ENCODE results near the gene ZSWIM6. TPM values are rescaled to one million over a fixed set of nuclear protein-coding genes. Genes with fewer than 3 reads are reported as not detected.

The ZSWIM6 gene
- total RNA-seq, 1 donor from 2014 or later: 9.6 TPM

- Mint-ChIP-seq H3K9me3 (no peaks in the 10 kb centered on the region), H3K36me3 (ENCODE audit: low read depth) (no peaks in the 10 kb centered on the region), H3K27me3 (ENCODE audit: insufficient read depth) (peaks cover 13% of the 10 kb centered on the region), H3K27ac (no peak overlapping the region), H3K4me1 (ENCODE audit: low read depth) (no peaks in the 10 kb centered on the region), H3K4me3 (no peak overlapping the region)
- DNase-seq (ENCODE audit: low spot score): no peak
- intact Hi-C loops (cut with micrococcal nuclease): no loop called here
Observed at GRCh38 chr5:61587125-61587524, 255.1 kb downstream of the ZSWIM6 start.

GRCh38 chr5:61588216-61588615 lies 256.2 kb downstream of the ZSWIM6 start:
- H3K4me1 Mint-ChIP-seq (ENCODE audit: low read depth): no peaks in the 10 kb centered on the region
- intact Hi-C loops (cut with micrococcal nuclease): no loop called here
- no peaks in the 10 kb centered on the region for H3K9me3 Mint-ChIP-seq
- H3K4me3 Mint-ChIP-seq: no peak overlapping the region
- H3K36me3 Mint-ChIP-seq (ENCODE audit: low read depth): no peaks in the 10 kb centered on the region
- no peak overlapping the region for H3K27ac Mint-ChIP-seq
- H3K27me3 Mint-ChIP-seq (ENCODE audit: insufficient read depth): peaks cover 13% of the 10 kb centered on the region
- DNase-seq (ENCODE audit: low spot score): no peak

DNA sequence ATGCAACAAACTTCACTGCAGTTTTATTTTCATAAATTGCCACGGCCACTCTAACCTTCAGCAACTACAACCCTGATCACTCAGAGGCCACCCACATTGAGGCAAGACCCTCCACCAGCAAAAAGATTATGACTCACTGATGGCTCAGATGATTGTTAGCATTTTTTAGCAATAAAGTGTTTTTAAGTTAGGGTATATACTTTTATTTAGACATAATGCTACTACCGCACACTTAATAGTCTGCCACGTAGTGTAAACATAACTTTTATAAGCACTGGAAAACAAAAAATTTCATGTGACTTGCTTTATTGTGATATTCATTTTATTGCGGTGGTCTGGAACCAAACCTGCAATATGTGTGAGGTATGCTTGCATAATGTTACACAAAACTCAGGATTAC lies 257.9 kb downstream of the ZSWIM6 start:
- H3K4me1 Mint-ChIP-seq (ENCODE audit: low read depth): no peaks in the 10 kb centered on the region
- no peak overlapping the region for H3K27ac Mint-ChIP-seq
- H3K36me3 Mint-ChIP-seq (ENCODE audit: low read depth): no peaks in the 10 kb centered on the region
- no peak overlapping the region for H3K4me3 Mint-ChIP-seq
- no peaks in the 10 kb centered on the region for H3K9me3 Mint-ChIP-seq
- peaks cover 4% of the 10 kb centered on the region for H3K27me3 Mint-ChIP-seq (ENCODE audit: insufficient read depth)
- DNase-seq (ENCODE audit: low spot score): no peak
- intact Hi-C loops (cut with micrococcal nuclease): no loop called here

GRCh38 chr5:61590473-61590872 lies 258.4 kb downstream of the ZSWIM6 start:
- Mint-ChIP-seq H3K4me1 (ENCODE audit: low read depth) (no peaks in the 10 kb centered on the region), H3K4me3 (no peak overlapping the region), H3K27ac (no peak overlapping the region), H3K36me3 (ENCODE audit: low read depth) (no peaks in the 10 kb centered on the region), H3K9me3 (no peaks in the 10 kb centered on the region), H3K27me3 (ENCODE audit: insufficient read depth) (peaks cover 6% of the 10 kb centered on the region)
- no peak for DNase-seq (ENCODE audit: low spot score)
- intact Hi-C loops (cut with micrococcal nuclease): no loop called here

- H3K27me3 Mint-ChIP-seq (ENCODE audit: insufficient read depth): peaks cover 11% of the 10 kb centered on the region
- no peak overlapping the region for H3K27ac Mint-ChIP-seq
- no peaks in the 10 kb centered on the region for H3K4me1 Mint-ChIP-seq (ENCODE audit: low read depth)
- no peak overlapping the region for H3K4me3 Mint-ChIP-seq
- intact Hi-C loops (cut with micrococcal nuclease): no loop called here
- no peak for DNase-seq (ENCODE audit: low spot score)
- no peaks in the 10 kb centered on the region for H3K9me3 Mint-ChIP-seq
- H3K36me3 Mint-ChIP-seq (ENCODE audit: low read depth): no peaks in the 10 kb centered on the region
Observed at GRCh38 chr5:61591859-61592258, 259.8 kb downstream of the ZSWIM6 start.

GRCh38 chr5:61595426-61595825 lies 263.4 kb downstream of the ZSWIM6 start:
- Mint-ChIP-seq H3K27ac (no peak overlapping the region), H3K9me3 (no peaks in the 10 kb centered on the region)
- intact Hi-C loops (cut with micrococcal nuclease): no loop called here

More at GRCh38 chr5:61595426-61595825, 263.4 kb downstream of the ZSWIM6 start:
- Mint-ChIP-seq H3K4me1 (ENCODE audit: low read depth) (no peaks in the 10 kb centered on the region), H3K27me3 (ENCODE audit: insufficient read depth) (peaks cover 15% of the 10 kb centered on the region), H3K4me3 (no peak overlapping the region), H3K36me3 (ENCODE audit: low read depth) (no peaks in the 10 kb centered on the region)
- no peak for DNase-seq (ENCODE audit: low spot score)

Other genes starting within 250 kb of the ZSWIM6 start
- 84.0 and 86.7 TPM in 2 replicates for gene SMIM15, start 169.8 kb upstream of the ZSWIM6 start, total RNA-seq

Data from activated T-helper 1 cell treated with anti-CD3 and anti-CD28 coated beads, Interleukin-12 subunit alpha, Interleukin-12 subunit beta, Interleukin-2, Interleukin-4 antibody, amounts not matched to agents 30 ng/mL and 10 ng/mL and 1 ng/mL, durations not matched to agents 14 hours and 24 hours and 36 hours (primary cell).